ENCODE results near the gene LRRIQ3. TPM values are rescaled to one million over a fixed set of nuclear protein-coding genes. Genes with fewer than 3 reads are reported as not detected.

LRRIQ3 gene
- total RNA-seq, 1 experiment from 2014 or later, result 0.26 TPM

DNA sequence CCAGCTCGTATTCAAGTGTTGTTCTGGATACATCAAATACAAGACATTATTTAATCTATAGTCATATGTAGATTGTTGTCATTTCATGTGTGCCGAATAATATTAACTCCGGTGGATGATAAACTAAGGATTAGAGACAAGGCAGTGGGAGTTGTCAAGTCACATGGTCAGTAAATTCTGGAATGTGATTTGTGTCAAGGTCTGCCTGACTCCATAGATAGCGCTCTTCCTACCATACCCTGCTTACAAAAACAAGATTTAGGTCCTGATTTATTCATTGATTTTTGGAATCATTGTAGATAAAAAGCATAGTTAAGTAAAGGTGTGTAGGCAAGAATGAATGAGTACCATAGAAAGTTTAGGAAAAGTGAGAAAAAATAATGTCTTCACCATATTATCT lies 39.8 kb upstream of the LRRIQ3 start:
- no CpG with 5 or more reads among the region's 4 CpGs for WGBS (ENCODE audit: extremely low coverage, insufficient read length, low lambda C conversion rate)
- H3K18ac ChIP-seq (ENCODE audit: insufficient read length, low read depth, low read length), result no peak overlapping the region
- no peak overlapping the region for H2AFZ ChIP-seq (ENCODE audit: low read length)
- H3K4me1 Mint-ChIP-seq, result no peaks in the 10 kb centered on the region
- no peaks in the 10 kb centered on the region for H3K36me3 Mint-ChIP-seq (ENCODE audit: insufficient read depth in 1 of 3, low read depth in 3 of 3)
- no peak overlapping the region for H3K4me3 Mint-ChIP-seq
- no peak overlapping the region for H3K4ac ChIP-seq (ENCODE audit: low read depth, low read length)
- H4K5ac ChIP-seq (ENCODE audit: insufficient read length, low read depth, low read length), result no peak overlapping the region
- H4K91ac ChIP-seq (ENCODE audit: insufficient read length, low read depth, low read length), result no peak overlapping the region
- H3T11ph ChIP-seq (ENCODE audit: low read length), result no peak overlapping the region
- no peak overlapping the region for H2BK15ac ChIP-seq (ENCODE audit: low read depth, low read length)
- H4K20me1 ChIP-seq (ENCODE audit: control insufficient read depth, insufficient read depth, insufficient read length), result no peaks in the 10 kb centered on the region
- no peak overlapping the region for H3K56ac ChIP-seq (ENCODE audit: insufficient read length, low read depth, low read length)
- H3K14ac ChIP-seq (ENCODE audit: insufficient read depth, low read length), result no peak overlapping the region
- H3K9me3 ChIP-seq (ENCODE audit: control insufficient read depth, low read depth, low read length), result no peaks in the 10 kb centered on the region
- TF ChIP-seq, protein P1, sequence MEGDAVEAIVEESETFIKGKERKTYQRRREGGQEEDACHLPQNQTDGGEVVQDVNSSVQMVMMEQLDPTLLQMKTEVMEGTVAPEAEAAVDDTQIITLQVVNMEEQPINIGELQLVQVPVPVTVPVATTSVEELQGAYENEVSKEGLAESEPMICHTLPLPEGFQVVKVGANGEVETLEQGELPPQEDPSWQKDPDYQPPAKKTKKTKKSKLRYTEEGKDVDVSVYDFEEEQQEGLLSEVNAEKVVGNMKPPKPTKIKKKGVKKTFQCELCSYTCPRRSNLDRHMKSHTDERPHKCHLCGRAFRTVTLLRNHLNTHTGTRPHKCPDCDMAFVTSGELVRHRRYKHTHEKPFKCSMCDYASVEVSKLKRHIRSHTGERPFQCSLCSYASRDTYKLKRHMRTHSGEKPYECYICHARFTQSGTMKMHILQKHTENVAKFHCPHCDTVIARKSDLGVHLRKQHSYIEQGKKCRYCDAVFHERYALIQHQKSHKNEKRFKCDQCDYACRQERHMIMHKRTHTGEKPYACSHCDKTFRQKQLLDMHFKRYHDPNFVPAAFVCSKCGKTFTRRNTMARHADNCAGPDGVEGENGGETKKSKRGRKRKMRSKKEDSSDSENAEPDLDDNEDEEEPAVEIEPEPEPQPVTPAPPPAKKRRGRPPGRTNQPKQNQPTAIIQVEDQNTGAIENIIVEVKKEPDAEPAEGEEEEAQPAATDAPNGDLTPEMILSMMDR (conservative IDR thresholded peaks at IDR 0.05), result no peak
- no peak overlapping the region for H3K9ac ChIP-seq (ENCODE audit: extremely low read depth, insufficient read length, low read length)
- H2BK12ac ChIP-seq (ENCODE audit: insufficient read length, low read depth, low read length), result no peak overlapping the region
- H3K27ac ChIP-seq (ENCODE audit: insufficient read length, low read depth, low read length), result no peak overlapping the region
- H2BK5ac ChIP-seq (ENCODE audit: insufficient read length, low read length), result no peak overlapping the region
- no peak overlapping the region for H2BK120ac ChIP-seq (ENCODE audit: low read depth, low read length, poor library complexity, severe bottlenecking)
- no peak overlapping the region for H3K4me2 ChIP-seq (ENCODE audit: insufficient read depth, insufficient read length, low read length)
- H3K79me2 ChIP-seq (ENCODE audit: insufficient read depth, low read length), result no peaks in the 10 kb centered on the region
- H3K27me3 Mint-ChIP-seq (ENCODE audit: low read depth), result peaks cover 21% of the 10 kb centered on the region
- H3K9me3 Mint-ChIP-seq, result no peaks in the 10 kb centered on the region
- H2BK20ac ChIP-seq (ENCODE audit: low read depth, low read length, poor library complexity, severe bottlenecking), result no peak overlapping the region
- H3K79me1 ChIP-seq (ENCODE audit: insufficient read depth, low read depth, low read length, poor library complexity, severe bottlenecking), result no peaks in the 10 kb centered on the region
- H3K4me1 ChIP-seq (ENCODE audit: insufficient read depth, low read length), result no peaks in the 10 kb centered on the region
- H3K23ac ChIP-seq (ENCODE audit: insufficient read length, low read depth, low read length), result no peak overlapping the region
- H2AK5ac ChIP-seq (ENCODE audit: insufficient read length, low read length), result no peak overlapping the region
- H3K27ac Mint-ChIP-seq, result no peak overlapping the region
- H3K27me3 ChIP-seq (ENCODE audit: insufficient read depth, low read length), result no peaks in the 10 kb centered on the region
- H4K8ac ChIP-seq (replicated peaks; ENCODE audit: insufficient read length, low read depth, low read length), result no peak overlapping the region
- no peaks in the 10 kb centered on the region for H3K23me2 ChIP-seq (ENCODE audit: insufficient read length, low read depth, low read length, poor library complexity, severe bottlenecking)
- no peak for DNase-seq

Data from H9 (cell line).